Endothelial cell of umbilical vein (primary cell): ENCODE data around the gene GPR32. TPM values are rescaled to one million over a fixed set of nuclear protein-coding genes. Genes with fewer than 3 reads are reported as not detected.
"Not testable (repeated sequence)": the region's sequence is repeated elsewhere in the genome, so short reads cannot be mapped to it uniquely, and the experiment has no call there.

Experiments used
- BruUV-seq: library from RNA; stranded (reverse); fragments of 400-500 nt; replicated peaks from 2 replicates; lab custom pipeline; 2021; lab: Mats Ljungman, UMichigan
- CTCF ChIA-PET: fragments of 300-600, 350-600 bp; sonication (Branson Sonifier 250); formaldehyde crosslinking; loops from one replicate; lab custom pipeline; 2021; ENCODE audit warnings: antibody characterized with exemption, inconsistent platforms; lab: Charles Lee
- POLR2A ChIA-PET: fragments of 300-600, 350-600 bp; sonication (Branson Sonifier 250); formaldehyde crosslinking; loops from one replicate; lab custom pipeline; 2021; ENCODE audit warnings: antibody characterized with exemption, inconsistent platforms; lab: Charles Lee
- DNase-seq: peaks from one replicate; pipeline ENCODE4 v3.0.0-alpha.2; 2011; ENCODE audit warnings: low read depth, low spot score
- FAIRE-seq: peaks from 2 replicates; lab custom pipeline; 2011; peaks lifted over from hg19 to GRCh38; lab: Jason Lieb, UNC
- H2AFZ ChIP-seq: 2 replicates; pipeline ENCODE4 v1.6.0; 2012; ENCODE audit warnings: low read depth, low read length, control low read depth, inconsistent platforms
- H3K27ac ChIP-seq: 2 replicates; pipeline ENCODE4 v1.5.1; 2011; ENCODE audit warnings: low read depth, mild to moderate bottlenecking, control low read depth, low read length, moderate library complexity; ENCODE audit not compliant: insufficient read depth
- H3K27me3 ChIP-seq, 2 experiments: 2 replicates each; pipeline versions ENCODE4 v1.6.0 to v1.6.1; 2011; ENCODE audit warnings: low read length in 2 of 2, mixed read lengths in 1 of 2; ENCODE audit not compliant: control insufficient read depth in 2 of 2, insufficient read depth in 2 of 2
- H3K36me3 ChIP-seq, 2 experiments: 2 replicates in 1 of 2; 3 replicates in 1 of 2; pipeline ENCODE4 v1.5.1; 2011; ENCODE audit warnings: low read length in 2 of 2, mild to moderate bottlenecking in 1 of 2, moderate library complexity in 1 of 2; ENCODE audit not compliant: control insufficient read depth in 2 of 2, insufficient read depth in 2 of 2; ENCODE audit errors: extremely low read depth in 1 of 2
- H3K4me1 ChIP-seq: 3 replicates; pipeline ENCODE4 v1.5.1; 2011; ENCODE audit warnings: mild to moderate bottlenecking, low read length; ENCODE audit not compliant: control insufficient read depth, insufficient read depth; ENCODE audit errors: extremely low read depth
- H3K4me2 ChIP-seq: 2 replicates; pipeline ENCODE4 v1.6.1; 2011; ENCODE audit warnings: low read length, control low read depth, mixed read lengths; ENCODE audit not compliant: insufficient read depth
- H3K4me3 ChIP-seq, 3 experiments: fragments of 200-600 bp in 1 of 3; sonication (generic), shearing (Covaris generic) in 1 of 3; replicated peaks in 1 of 3; 2 replicates each; pipeline ENCODE4 v1.5.1; 2011 to 2016; ENCODE audit warnings: control low read depth in 3 of 3, low read length in 3 of 3, mild to moderate bottlenecking in 2 of 3, inconsistent platforms in 1 of 3, low read depth in 1 of 3, moderate library complexity in 1 of 3; ENCODE audit not compliant: insufficient read depth in 1 of 3
- H3K79me2 ChIP-seq: 2 replicates; pipeline ENCODE4 v1.6.0; 2012; ENCODE audit warnings: low read length, inconsistent platforms; ENCODE audit not compliant: control insufficient read depth, insufficient read depth
- H3K9ac ChIP-seq: replicated peaks from 2 replicates; pipeline ENCODE3; 2011; ENCODE audit warnings: low read length, control low read depth; ENCODE audit not compliant: insufficient read depth; ENCODE audit errors: extremely low read depth
- H3K9me1 ChIP-seq: replicated peaks from 3 replicates; pipeline ENCODE4 v1.6.0; 2011; ENCODE audit warnings: mild to moderate bottlenecking, low read length; ENCODE audit not compliant: control insufficient read depth, insufficient read depth; ENCODE audit errors: extremely low read depth
- H3K9me3 ChIP-seq: replicated peaks from 2 replicates; pipeline ENCODE4 v1.5.1; 2012; ENCODE audit warnings: low read length, inconsistent platforms; ENCODE audit not compliant: control insufficient read depth, insufficient read depth
- H4K20me1 ChIP-seq: replicated peaks from 2 replicates; pipeline ENCODE3; 2011; ENCODE audit warnings: mild to moderate bottlenecking, low read length; ENCODE audit not compliant: control insufficient read depth, insufficient read depth; ENCODE audit errors: extremely low read depth
- CTCF ChIP-seq, 2 donors: IDR thresholded peaks; 1 replicate in 1 of 2; 2 replicates in 1 of 2; pipeline ENCODE4 v1.5.1; 2011; ENCODE audit warnings: low read length in 2 of 2, mild to moderate bottlenecking in 2 of 2, moderate library complexity in 2 of 2, control low read depth in 1 of 2, inconsistent platforms in 1 of 2, low read depth in 1 of 2; ENCODE audit not compliant: insufficient read depth in 1 of 2; ENCODE audit errors: extremely low read depth in 1 of 2
- EZH2 ChIP-seq: IDR thresholded peaks from 2 replicates; pipeline ENCODE4 v1.6.1; 2012; ENCODE audit warnings: borderline replicate concordance, low read depth, mild to moderate bottlenecking, moderate library complexity, low read length, inconsistent platforms; ENCODE audit not compliant: severe bottlenecking
- FOS ChIP-seq: IDR thresholded peaks from 2 replicates; pipeline ENCODE4 v1.6.1; 2011; ENCODE audit warnings: mild to moderate bottlenecking, low read length, moderate library complexity, borderline replicate concordance; ENCODE audit not compliant: insufficient read depth
- GATA2 ChIP-seq: IDR thresholded peaks from 2 replicates; pipeline ENCODE4 v1.7.0; 2011; ENCODE audit warnings: low read depth, mild to moderate bottlenecking, moderate library complexity, mixed read lengths, low read length; ENCODE audit not compliant: insufficient read length, insufficient read depth
- JUN ChIP-seq: IDR thresholded peaks from 2 replicates; pipeline ENCODE4 v1.6.1; 2011; ENCODE audit warnings: borderline replicate concordance, low read depth; ENCODE audit not compliant: insufficient read length, insufficient read depth
- MYC ChIP-seq: IDR thresholded peaks from one replicate; pipeline ENCODE4 v1.6.1; 2011; ENCODE audit warnings: mild to moderate bottlenecking, low read depth, low read length
- POLR2A ChIP-seq: IDR thresholded peaks from 2 replicates; pipeline ENCODE4 v1.6.1; 2012; ENCODE audit warnings: low read depth, mild to moderate bottlenecking, control low read depth, low read length
- POLR2AphosphoS5 ChIP-seq: IDR thresholded peaks from 2 replicates; pipeline ENCODE4 v1.6.1; 2012; ENCODE audit warnings: low read depth, mild to moderate bottlenecking, control low read depth, low read length, moderate library complexity; ENCODE audit not compliant: insufficient read depth
- dilution Hi-C: fragments of 300-500 bp; cut with MboI; formaldehyde crosslinking; loops from one replicate; pipeline ENCODE4 v1.15.0; 2019; ENCODE audit warnings: low sequenced_read_pairs; ENCODE audit not compliant: extremely low pct_ligation_motif_present
- intact Hi-C: fragments of 100-400 bp; cut with micrococcal nuclease; formaldehyde crosslinking; loops from one replicate; pipeline ENCODE4 v1.10.0; 2022
- polyA plus RNA-seq, 4 experiments: library from polyadenylated mRNA; depleted of rRNA in 3 of 4; stranded (reverse) in 3 of 4; unstranded in 1 of 4; fragments of >200 nt; gene quantifications; 2 replicates each; pipeline versions ENCODE4 v1.2.1 to v1.2.3, GENCODE V29; 2011 to 2012; ENCODE audit warnings: missing spikeins in 1 of 4
- total RNA-seq: library from RNA; stranded (reverse); gene quantifications from 2 replicates; pipeline ENCODE4 v1.2.3, GENCODE V29; 2021
- TF ChIP-seq, protein P1 (sequence below): IDR thresholded peaks from 2 replicates; pipeline ENCODE4 v1.6.1; 2011; ENCODE audit not compliant: insufficient read depth, insufficient read length

Gene GPR32
- total and polyA plus RNA-seq, 2 donors (not counting 3 experiments of a cell fraction or from before 2014, with no cell fraction given) = not detected

DNA sequence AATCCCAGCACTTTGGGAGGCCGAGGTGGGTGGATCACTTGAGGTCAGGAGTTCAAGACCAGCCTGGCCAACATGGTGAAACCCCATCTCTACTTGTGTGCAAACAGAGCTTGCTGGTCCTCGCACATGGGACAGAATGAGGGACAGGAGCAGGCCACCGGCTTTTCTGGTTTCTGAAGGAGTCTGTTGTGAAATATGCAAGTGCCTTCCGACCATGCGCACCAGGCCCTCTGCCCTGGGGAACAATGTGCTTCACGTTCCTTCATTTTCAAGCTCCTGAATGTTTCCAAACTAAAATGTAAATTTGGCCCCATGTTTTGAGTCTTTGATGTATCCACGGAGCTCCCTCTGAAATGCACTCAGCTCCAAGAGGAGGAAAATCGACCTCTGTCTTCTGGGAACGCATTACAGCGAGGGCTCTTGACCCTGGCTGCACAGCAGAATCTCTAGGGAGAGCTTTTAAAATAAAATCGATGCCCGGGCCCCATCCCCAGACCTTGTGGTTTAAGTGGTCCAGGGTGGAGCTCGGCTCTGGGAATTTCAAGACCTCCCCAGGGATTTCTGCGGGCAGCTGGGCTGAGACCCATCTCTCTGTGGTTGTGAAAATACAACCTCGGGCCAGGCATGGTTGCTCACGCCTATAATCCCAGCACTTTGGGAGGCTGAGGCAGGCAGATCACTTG, 10.6 kb downstream of the GPR32 start:
- FAIRE-seq (no peak), DNase-seq (no peak)
- H4K20me1 ChIP-seq = no peaks in the 10 kb centered on the region
- no peak overlapping the region for H3K9ac ChIP-seq
- no peak overlapping the region for H3K27ac ChIP-seq
- dilution Hi-C loops = no loop called here
- no peaks in the 10 kb centered on the region for H3K4me1 ChIP-seq
- ChIA-PET CTCF (interaction anchor here (0.6 to 7.3 kb wide), 7 partner anchors 56 to 243 kb away, joined by 3 to 116 read pairs (median 47); no protein-coding TSS in a partner anchor), POLR2A (no interaction called here)
- H3K79me2 ChIP-seq = no peaks in the 10 kb centered on the region
- intact Hi-C loops = no loop called here
- H2AFZ ChIP-seq = no peak overlapping the region
- no peaks in the 10 kb centered on the region for H3K9me1 ChIP-seq
- peaks cover 26 to 29% of the 10 kb centered on the region in 2 experiments for H3K27me3 ChIP-seq
- no peak overlapping the region for H3K4me3 ChIP-seq
- no peaks in the 10 kb centered on the region for H3K36me3 ChIP-seq
- BruUV-seq = no TSS peak
- H3K9me3 ChIP-seq = no peaks in the 10 kb centered on the region
- no peak overlapping the region for H3K4me2 ChIP-seq
- no peak for TF ChIP-seq JUN
- TF ChIP-seq FOS = no peak
- TF ChIP-seq POLR2AphosphoS5 = no peak
- no peak for TF ChIP-seq GATA2
- no peak for TF ChIP-seq CTCF (IDR thresholded peaks at IDR 0.05; ENCODE audit: extremely low read depth in 1 of 2, insufficient read depth in 1 of 2, low read depth in 1 of 2, low read length in 2 of 2)
- no peak for TF ChIP-seq POLR2A
- no peak for TF ChIP-seq MYC
- no peak for TF ChIP-seq EZH2
- TF ChIP-seq, protein P1, sequence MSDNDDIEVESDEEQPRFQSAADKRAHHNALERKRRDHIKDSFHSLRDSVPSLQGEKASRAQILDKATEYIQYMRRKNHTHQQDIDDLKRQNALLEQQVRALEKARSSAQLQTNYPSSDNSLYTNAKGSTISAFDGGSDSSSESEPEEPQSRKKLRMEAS = no peak

DNA sequence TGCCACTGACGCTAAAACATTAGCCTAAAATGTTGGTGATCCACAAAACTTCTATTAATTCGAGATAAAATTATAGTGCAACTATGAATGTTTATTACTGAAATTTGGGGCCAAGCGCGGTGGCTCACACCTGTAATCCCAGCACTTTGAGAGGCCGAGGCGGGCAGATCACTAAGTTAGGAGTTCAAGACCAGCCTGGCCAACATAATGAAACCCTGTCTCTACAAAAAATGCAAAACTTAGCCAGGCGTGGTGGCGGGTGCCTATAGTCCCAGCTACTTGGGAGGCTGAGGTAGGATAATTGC, 13.5 kb downstream of the GPR32 start:
- H4K20me1 ChIP-seq, H3K27ac ChIP-seq, FAIRE-seq, dilution Hi-C loops, H3K4me3 ChIP-seq, H3K4me1 ChIP-seq, DNase-seq, H3K36me3 ChIP-seq, H3K4me2 ChIP-seq, H3K9me1 ChIP-seq, BruUV-seq, H2AFZ ChIP-seq, POLR2A ChIA-PET, H3K79me2 ChIP-seq, H3K9me3 ChIP-seq, H3K9ac ChIP-seq: not testable (repeated sequence)
- CTCF ChIA-PET = interaction anchor here (0.7 to 7.3 kb wide), 36 partner anchors 9 to 531 kb away, joined by 3 to 116 read pairs (median 4); partner anchors contain the start of genes CLEC11A and JOSD2
- intact Hi-C loops = loop anchor here (1.0 to 2.0 kb wide), 6 partner anchors 59 to 426 kb away; no protein-coding TSS in a partner anchor
- H3K27me3 ChIP-seq = peaks cover 11 to 13% of the 10 kb centered on the region in 2 experiments
